Measurements from ENCODE around the gene C1QTNF8.

The C1QTNF8 gene

GRCh38 chr16:1100084-1100800 lies 4.2 kb upstream of the C1QTNF8 start:
- TF ChIP-seq, protein P1, sequence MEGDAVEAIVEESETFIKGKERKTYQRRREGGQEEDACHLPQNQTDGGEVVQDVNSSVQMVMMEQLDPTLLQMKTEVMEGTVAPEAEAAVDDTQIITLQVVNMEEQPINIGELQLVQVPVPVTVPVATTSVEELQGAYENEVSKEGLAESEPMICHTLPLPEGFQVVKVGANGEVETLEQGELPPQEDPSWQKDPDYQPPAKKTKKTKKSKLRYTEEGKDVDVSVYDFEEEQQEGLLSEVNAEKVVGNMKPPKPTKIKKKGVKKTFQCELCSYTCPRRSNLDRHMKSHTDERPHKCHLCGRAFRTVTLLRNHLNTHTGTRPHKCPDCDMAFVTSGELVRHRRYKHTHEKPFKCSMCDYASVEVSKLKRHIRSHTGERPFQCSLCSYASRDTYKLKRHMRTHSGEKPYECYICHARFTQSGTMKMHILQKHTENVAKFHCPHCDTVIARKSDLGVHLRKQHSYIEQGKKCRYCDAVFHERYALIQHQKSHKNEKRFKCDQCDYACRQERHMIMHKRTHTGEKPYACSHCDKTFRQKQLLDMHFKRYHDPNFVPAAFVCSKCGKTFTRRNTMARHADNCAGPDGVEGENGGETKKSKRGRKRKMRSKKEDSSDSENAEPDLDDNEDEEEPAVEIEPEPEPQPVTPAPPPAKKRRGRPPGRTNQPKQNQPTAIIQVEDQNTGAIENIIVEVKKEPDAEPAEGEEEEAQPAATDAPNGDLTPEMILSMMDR (conservative IDR thresholded peaks at IDR 0.05): no peak
- no peak for TF ChIP-seq ZFX (IDR thresholded peaks at IDR 0.05)
- no peak overlapping the region for H3K27ac ChIP-seq

GRCh38 chr16:1099189-1100083 lies 3.4 kb upstream of the C1QTNF8 start:
- no peak overlapping the region for H3K27ac ChIP-seq
- TF ChIP-seq, protein P1 (conservative IDR thresholded peaks at IDR 0.05): no peak
- no peak for TF ChIP-seq ZFX (IDR thresholded peaks at IDR 0.05)

DNA sequence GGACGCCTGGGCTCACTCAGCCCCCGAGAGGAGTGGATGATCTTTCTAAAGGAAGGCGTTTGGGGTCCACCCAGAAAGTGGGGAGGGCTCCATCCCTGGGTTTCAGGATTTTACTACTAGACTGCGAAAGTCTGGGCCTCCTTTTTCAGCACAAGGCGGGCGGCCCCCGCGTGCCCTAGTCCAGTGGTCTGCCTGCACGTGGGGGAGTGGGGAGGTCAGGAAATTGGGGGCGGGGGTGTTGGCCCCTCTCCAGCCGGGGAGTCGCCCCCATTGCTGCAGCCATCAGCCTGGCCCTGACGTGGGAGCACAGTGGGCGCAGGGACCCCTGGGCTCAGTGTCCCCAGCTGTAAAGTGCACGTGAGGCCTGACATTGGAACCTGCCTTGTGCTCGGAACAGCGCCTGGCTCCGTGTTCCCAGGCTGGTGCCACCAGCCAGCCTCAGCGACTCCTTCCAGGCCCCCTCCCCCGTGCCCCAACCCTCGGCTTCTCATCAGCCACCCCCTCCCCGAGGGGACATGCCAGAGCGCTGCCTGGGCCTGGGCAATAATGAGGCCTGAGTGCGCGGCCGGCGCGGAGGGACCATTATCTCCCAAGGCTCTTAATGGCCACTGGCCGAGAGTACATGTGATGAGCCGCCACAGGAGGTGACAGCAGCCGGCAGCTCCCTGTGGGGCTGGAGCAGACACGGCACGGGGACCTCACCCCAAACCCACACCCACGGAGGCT lies 2.4 kb upstream of the C1QTNF8 start:
- no peak for TF ChIP-seq ZFX (IDR thresholded peaks at IDR 0.05)
- TF ChIP-seq, protein P1 (conservative IDR thresholded peaks at IDR 0.05): no peak
- H3K27ac ChIP-seq: no peak overlapping the region

- TF ChIP-seq, protein P1 (conservative IDR thresholded peaks at IDR 0.05): no peak
- TF ChIP-seq ZFX (IDR thresholded peaks at IDR 0.05): no peak
- no peak overlapping the region for H3K27ac ChIP-seq
Observed at GRCh38 chr16:1097800-1098199, 1.8 kb upstream of the C1QTNF8 start.

DNA sequence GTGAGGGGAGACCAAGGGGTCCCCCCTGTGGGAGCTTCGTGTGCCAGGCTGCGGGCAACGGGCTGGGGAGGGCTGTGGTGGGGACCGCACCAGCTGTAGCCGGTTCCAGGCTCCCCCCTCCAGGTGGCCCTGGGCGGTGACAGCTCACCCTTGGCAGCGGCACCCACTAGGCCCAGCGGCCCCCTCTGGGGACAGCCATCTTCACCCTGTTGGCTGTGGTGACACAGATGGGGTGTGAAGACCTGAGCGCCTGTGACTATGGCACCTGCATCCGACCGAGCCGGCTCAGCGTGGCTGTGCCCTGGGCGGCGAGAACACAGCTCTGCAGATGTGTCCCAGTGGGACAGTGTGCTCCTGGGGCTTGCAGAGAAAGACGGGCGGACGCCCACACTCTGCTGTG lies 1.1 kb upstream of the C1QTNF8 start:
- no peak for TF ChIP-seq ZFX (IDR thresholded peaks at IDR 0.05)
- TF ChIP-seq, protein P1 (conservative IDR thresholded peaks at IDR 0.05): no peak
- no peak overlapping the region for H3K27ac ChIP-seq

- no peak for TF ChIP-seq ZFX (IDR thresholded peaks at IDR 0.05)
- TF ChIP-seq, protein P1 (conservative IDR thresholded peaks at IDR 0.05): no peak
Observed at GRCh38 chr16:1095450-1096168, 435 bp downstream of the C1QTNF8 start.

More at GRCh38 chr16:1095450-1096168, 435 bp downstream of the C1QTNF8 start:
- no peak overlapping the region for H3K27ac ChIP-seq
